GM23248 (cell line): ENCODE measurements around the gene PCDHB10. TPM values are rescaled to one million over a fixed set of nuclear protein-coding genes. Genes with fewer than 3 reads are reported as not detected.
"Not testable (repeated sequence)": the region's sequence is repeated elsewhere in the genome, so short reads cannot be mapped to it uniquely, and the experiment has no call there.

Source experiments
- DNase-seq: peaks from one replicate; pipeline ENCODE4 v3.0.0-alpha.2; 2015
- H2AFZ ChIP-seq: fragments of 200-600 bp; sonication (generic); 2 replicates; pipeline ENCODE4 v1.6.1; 2016; ENCODE audit warnings: antibody characterized with exemption
- H3F3A ChIP-seq: fragments of 200-600 bp; sonication (generic); 2 replicates; pipeline ENCODE4 v1.6.1; 2016; ENCODE audit warnings: mild to moderate bottlenecking, antibody characterized with exemption, mixed run types; ENCODE audit not compliant: insufficient read depth
- H3K27ac ChIP-seq: fragments of 200-600 bp; sonication (generic); 2 replicates; pipeline ENCODE4 v1.5.1; 2016; ENCODE audit warnings: mild to moderate bottlenecking
- H3K27me3 ChIP-seq: fragments of 200-600 bp; sonication (generic); replicated peaks from 2 replicates; pipeline ENCODE4 v1.6.1; 2016; ENCODE audit warnings: mild to moderate bottlenecking; ENCODE audit not compliant: insufficient read depth
- H3K36me3 ChIP-seq: fragments of 200-600 bp; sonication (generic); 2 replicates; pipeline ENCODE4 v1.6.1; 2016; ENCODE audit warnings: low read depth, mild to moderate bottlenecking
- H3K4me1 ChIP-seq: fragments of 200-600 bp; sonication (generic); 2 replicates; pipeline ENCODE4 v1.6.1; 2016; ENCODE audit warnings: mild to moderate bottlenecking; ENCODE audit not compliant: insufficient read depth
- H3K4me2 ChIP-seq: fragments of 200-600 bp; sonication (generic); one replicate; pipeline ENCODE4 v1.6.1; 2016; ENCODE audit warnings: mild to moderate bottlenecking; ENCODE audit not compliant: unreplicated experiment
- H3K4me3 ChIP-seq: fragments of 200-600 bp; sonication (generic); 2 replicates; pipeline ENCODE4 v1.5.1; 2016; ENCODE audit warnings: mild to moderate bottlenecking
- H3K79me2 ChIP-seq: fragments of 200-600 bp; sonication (generic); 2 replicates; pipeline ENCODE4 v1.6.1; 2016; ENCODE audit warnings: mild to moderate bottlenecking; ENCODE audit not compliant: insufficient read depth
- H3K9ac ChIP-seq: fragments of 200-600 bp; sonication (generic); 2 replicates; pipeline ENCODE4 v1.6.1; 2016; ENCODE audit warnings: mild to moderate bottlenecking
- H3K9me2 ChIP-seq: fragments of 200-600 bp; sonication (generic); 2 replicates; pipeline ENCODE4 v1.6.1; 2016; ENCODE audit warnings: mixed run types, mild to moderate bottlenecking, moderate library complexity; ENCODE audit not compliant: insufficient read depth
- H3K9me3 ChIP-seq: fragments of 200-600 bp; sonication (generic); one replicate; pipeline ENCODE4 v1.6.1; 2017; ENCODE audit warnings: low read depth
- H4K20me1 ChIP-seq: fragments of 200-600 bp; sonication (generic); 2 replicates; pipeline ENCODE4 v1.6.0; 2016; ENCODE audit not compliant: insufficient read depth
- EZH2 ChIP-seq: fragments of 200-600 bp; sonication (generic); IDR thresholded peaks from 2 replicates; pipeline ENCODE4 v1.6.1; 2018; ENCODE audit warnings: antibody characterized with exemption, mild to moderate bottlenecking; ENCODE audit not compliant: insufficient read depth, poor library complexity, severe bottlenecking
- EZH2phosphoT487 ChIP-seq: fragments of 200-600 bp; sonication (generic); IDR thresholded peaks from 2 replicates; pipeline ENCODE4 v1.6.1; 2018; ENCODE audit warnings: antibody characterized with exemption, moderate library complexity, mild to moderate bottlenecking, low read depth; ENCODE audit not compliant: insufficient read depth
- WGBS, 2 experiments: methylation state at CpG; one replicate each; pipeline ENCODE4 v1.1.6; 2015 to 2017; ENCODE audit warnings: low lambda C conversion rate in 2 of 2, low coverage in 1 of 2; ENCODE audit errors: missing lambda C conversion rate in 2 of 2; 5-methylcytosine and 5-hydroxymethylcytosine counted together
- in situ Hi-C: fragments of 300-500 bp; cut with MboI; formaldehyde crosslinking; loops from 2 replicates; pipeline ENCODE4 v1.15.0; 2020
- polyA plus RNA-seq: library from polyadenylated mRNA; unstranded; fragments of >200 nt; fragmentation: Nextera tagmentation; extraction: Ambion mirVana; gene quantifications from 2 replicates; pipeline ENCODE4 v1.2.1, GENCODE V29; 2016
- total RNA-seq: library from RNA; depleted of rRNA; stranded (reverse); fragments of >200 nt; shearing (Covaris generic); gene quantifications from 2 replicates; pipeline ENCODE4 v1.2.3, GENCODE V29; 2014

The PCDHB10 gene
- total and polyA plus RNA-seq, 2 experiments from 2014 or later, result 1.3 to 2.9 TPM

- H3K36me3 ChIP-seq, H3K27me3 ChIP-seq, H3K9me3 ChIP-seq, H3K9me2 ChIP-seq, H3K4me1 ChIP-seq, H3K79me2 ChIP-seq, H4K20me1 ChIP-seq, H3K27ac ChIP-seq, H3F3A ChIP-seq, in situ Hi-C loops: not testable (repeated sequence)
- peak within 1 kb of the TSS; percentile 45 for H3K4me2 ChIP-seq
- DNase-seq, result peak; percentile 80
- WGBS, 2 experiments, result 7 to 10% methylated on average over 13 of the region's 18 CpGs
- peak within 1 kb of the TSS; percentile 67 for H2AFZ ChIP-seq
- 0 out of 2 replicates have a peak within 1 kb of the TSS, but pooled peaks have one; percentile 38 for H3K9ac ChIP-seq
- peak within 1 kb of the TSS; percentile 64 for H3K4me3 ChIP-seq
Measured at GRCh38 chr5:141213656-141214339, 21.6 kb downstream of the PCDHB10 start, which contains the start of gene PCDHB13. Gene PCDHB13 (plus strand): TSS chr5:141213919. CDS start chr5:141214124, 205 bp downstream.

- H3F3A ChIP-seq, H3K27me3 ChIP-seq, DNase-seq, H3K27ac ChIP-seq, H3K9me2 ChIP-seq, H3K79me2 ChIP-seq, in situ Hi-C loops, H3K9me3 ChIP-seq, H3K4me1 ChIP-seq, H3K9ac ChIP-seq, H3K4me2 ChIP-seq, H3K36me3 ChIP-seq, H3K4me3 ChIP-seq, H2AFZ ChIP-seq, H4K20me1 ChIP-seq: not testable (repeated sequence)
- 44 to 46% methylated on average over 9 to 12 of the region's 12 CpGs for WGBS, 2 experiments
Measured at GRCh38 chr5:141214583-141214982, 22.4 kb downstream of the PCDHB10 start.

DNA sequence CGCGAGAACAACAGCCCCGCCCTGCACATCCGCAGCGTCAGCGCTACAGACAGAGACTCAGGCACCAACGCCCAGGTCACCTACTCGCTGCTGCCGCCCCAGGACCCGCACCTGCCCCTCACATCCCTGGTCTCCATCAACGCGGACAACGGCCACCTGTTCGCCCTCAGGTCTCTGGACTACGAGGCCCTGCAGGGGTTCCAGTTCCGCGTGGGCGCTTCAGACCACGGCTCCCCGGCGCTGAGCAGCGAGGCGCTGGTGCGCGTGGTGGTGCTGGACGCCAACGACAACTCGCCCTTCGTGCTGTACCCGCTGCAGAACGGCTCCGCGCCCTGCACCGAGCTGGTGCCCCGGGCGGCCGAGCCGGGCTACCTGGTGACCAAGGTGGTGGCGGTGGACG lies 23.4 kb downstream of the PCDHB10 start:
- H3F3A ChIP-seq, H3K9ac ChIP-seq, H3K79me2 ChIP-seq, in situ Hi-C loops, H3K4me2 ChIP-seq, H3K27me3 ChIP-seq, H3K4me1 ChIP-seq, H3K36me3 ChIP-seq, H3K27ac ChIP-seq, DNase-seq, H3K9me2 ChIP-seq, H3K9me3 ChIP-seq, H2AFZ ChIP-seq, H4K20me1 ChIP-seq, H3K4me3 ChIP-seq: not testable (repeated sequence)
- WGBS, 2 experiments, result 28 to 41% methylated on average over 28 to 39 of the region's 40 CpGs

DNA sequence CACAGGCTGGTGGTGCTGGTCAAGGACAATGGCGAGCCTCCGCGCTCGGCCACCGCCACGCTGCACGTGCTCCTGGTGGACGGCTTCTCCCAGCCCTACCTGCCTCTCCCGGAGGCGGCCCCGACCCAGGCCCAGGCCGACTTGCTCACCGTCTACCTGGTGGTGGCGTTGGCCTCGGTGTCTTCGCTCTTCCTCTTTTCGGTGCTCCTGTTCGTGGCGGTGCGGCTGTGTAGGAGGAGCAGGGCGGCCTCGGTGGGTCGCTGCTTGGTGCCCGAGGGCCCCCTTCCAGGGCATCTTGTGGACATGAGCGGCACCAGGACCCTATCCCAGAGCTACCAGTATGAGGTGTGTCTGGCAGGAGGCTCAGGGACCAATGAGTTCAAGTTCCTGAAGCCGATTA lies 23.9 kb downstream of the PCDHB10 start:
- whole genome bisulfite sequencing, 2 experiments, result 44 to 53% methylated on average over 14 to 19 of the region's 26 CpGs
- in situ Hi-C loops, H3K9me3 ChIP-seq, H3K9ac ChIP-seq, H3K36me3 ChIP-seq, H3K27ac ChIP-seq, H3K4me1 ChIP-seq, DNase-seq, H3K4me2 ChIP-seq, H2AFZ ChIP-seq, H3F3A ChIP-seq, H3K4me3 ChIP-seq, H3K27me3 ChIP-seq, H3K9me2 ChIP-seq, H3K79me2 ChIP-seq, H4K20me1 ChIP-seq: not testable (repeated sequence)

DNA sequence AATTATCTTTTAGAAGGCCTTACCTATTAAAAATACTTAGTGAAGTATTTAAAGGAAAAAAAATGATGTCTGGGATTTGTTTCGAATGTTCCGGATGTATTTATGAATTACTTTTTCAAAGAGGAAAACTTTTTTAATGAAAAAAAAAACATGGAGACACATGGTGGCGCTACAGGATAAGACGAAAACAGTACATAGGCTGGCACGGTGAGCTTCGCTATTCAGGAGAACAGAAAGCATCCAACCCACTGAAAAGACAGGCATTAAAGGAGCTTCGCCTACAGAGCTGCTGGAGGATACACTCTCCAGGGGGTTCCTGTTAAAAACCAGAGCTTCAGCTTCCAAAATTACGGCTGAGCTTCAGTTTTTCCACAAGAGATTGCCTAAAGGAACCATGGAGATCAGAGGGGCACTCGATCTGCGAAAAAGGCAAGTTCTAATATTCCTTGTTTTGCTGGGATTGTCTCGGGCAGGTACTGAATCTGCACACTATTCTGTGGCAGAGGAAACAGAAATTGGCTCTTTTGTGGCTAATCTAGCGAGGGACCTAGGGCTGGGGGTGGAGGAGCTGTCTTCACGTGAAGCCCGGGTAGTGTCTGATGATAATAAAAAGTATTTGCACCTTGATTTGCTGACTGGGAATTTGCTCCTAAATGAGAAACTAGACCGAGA lies 31.1 kb downstream of the PCDHB10 start, which contains the start of gene PCDHB14:
Gene PCDHB14 (plus strand): TSS at position 232 of the 672 bp plus-strand sequence. CDS start 163 bp downstream, at position 395.
- Histone ChIP-seq H3K27me3 (no peaks in the 10 kb centered on the region), H3K9me2 (no peaks in the 10 kb centered on the region), H4K20me1 (no peaks in the 10 kb centered on the region), H3K4me1 (no peaks in the 10 kb centered on the region), H3K4me2 (peak within 1 kb of the TSS; percentile 72), H3K27ac (no peak within 1 kb of the TSS), H2AFZ (peak within 1 kb of the TSS; percentile 75), H3K9me3 (no peaks in the 10 kb centered on the region), H3K9ac (peak within 1 kb of the TSS; percentile 61; the same call in 1 of the 2 replicates), H3K4me3 (peak within 1 kb of the TSS; percentile 72), H3F3A (no peaks in the 10 kb centered on the region), H3K36me3 (no peaks in the 10 kb centered on the region), H3K79me2 (no peaks in the 10 kb centered on the region)
- 16% methylated on average over 15 of the region's 15 CpGs for WGBS, 2 experiments
- in situ Hi-C loops, result no loop called here
- TF ChIP-seq EZH2 (no peak), EZH2phosphoT487 (no peak)
- DNase-seq, result peak; percentile 70

GRCh38 chr5:141224844-141225243 lies 32.7 kb downstream of the PCDHB10 start:
- DNase-seq, H4K20me1 ChIP-seq, H3K4me2 ChIP-seq, H3F3A ChIP-seq, H3K36me3 ChIP-seq, H3K27me3 ChIP-seq, H3K4me3 ChIP-seq, H3K9me3 ChIP-seq, H3K79me2 ChIP-seq, H3K27ac ChIP-seq, H3K4me1 ChIP-seq, in situ Hi-C loops, H2AFZ ChIP-seq, H3K9ac ChIP-seq, H3K9me2 ChIP-seq: not testable (repeated sequence)
- WGBS, 2 experiments, result 39 to 41% methylated on average over 32 to 35 of the region's 40 CpGs

DNA sequence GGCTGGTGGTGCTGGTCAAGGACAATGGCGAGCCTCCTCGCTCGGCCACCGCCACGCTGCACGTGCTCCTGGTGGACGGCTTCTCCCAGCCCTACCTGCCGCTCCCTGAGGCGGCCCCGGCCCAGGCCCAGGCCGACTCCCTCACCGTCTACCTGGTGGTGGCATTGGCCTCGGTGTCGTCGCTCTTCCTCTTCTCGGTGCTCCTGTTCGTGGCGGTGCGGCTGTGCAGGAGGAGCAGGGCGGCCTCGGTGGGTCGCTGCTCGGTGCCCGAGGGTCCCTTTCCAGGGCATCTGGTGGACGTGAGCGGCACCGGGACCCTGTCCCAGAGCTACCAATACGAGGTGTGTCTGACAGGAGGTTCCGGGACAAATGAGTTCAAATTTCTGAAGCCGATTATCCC lies 33.3 kb downstream of the PCDHB10 start:
- H3K9me2 ChIP-seq, H3K9me3 ChIP-seq, H3F3A ChIP-seq, H3K79me2 ChIP-seq, H3K27me3 ChIP-seq, H4K20me1 ChIP-seq, H3K9ac ChIP-seq, H3K27ac ChIP-seq, DNase-seq, H3K36me3 ChIP-seq, H3K4me2 ChIP-seq, H2AFZ ChIP-seq, in situ Hi-C loops, H3K4me1 ChIP-seq, H3K4me3 ChIP-seq: not testable (repeated sequence)
- 37 to 38% methylated on average over 8 to 24 of the region's 30 CpGs for WGBS, 2 experiments
